HG03460 (cell line): ENCODE data around the gene RAPGEF1.
"Not testable (repeated sequence)": the region's sequence is repeated elsewhere in the genome, so short reads cannot be mapped to it uniquely, and the experiment has no call there.

Experiments
- ATAC-seq: cut with Tn5 transposase; IDR thresholded peaks from one replicate; pipeline ENCODE4 v1.9.1; 2021; ENCODE audit not compliant: unreplicated experiment

Gene RAPGEF1

GRCh38 chr9:131692612-131693562 lies 47.0 kb downstream of the RAPGEF1 start:
- no peak for ATAC-seq

GRCh38 chr9:131691969-131692611 lies 47.8 kb downstream of the RAPGEF1 start:
- no peak for ATAC-seq

- ATAC-seq: no peak
These were observed 48.8 kb downstream of the RAPGEF1 start for GRCh38 chr9:131690941-131691573.

GRCh38 chr9:131690462-131690861 lies 49.4 kb downstream of the RAPGEF1 start:
- no peak for ATAC-seq

GRCh38 chr9:131688377-131688776 lies 51.5 kb downstream of the RAPGEF1 start:
- ATAC-seq: no peak

- ATAC-seq: no peak
These were observed 53.8 kb downstream of the RAPGEF1 start for GRCh38 chr9:131685753-131686706.

- not testable (repeated sequence) for ATAC-seq
These were observed 56.8 kb downstream of the RAPGEF1 start for GRCh38 chr9:131683094-131683493.

GRCh38 chr9:131682261-131682660 lies 57.6 kb downstream of the RAPGEF1 start:
- no peak for ATAC-seq

- ATAC-seq: not testable (repeated sequence)
These were observed 58.0 kb downstream of the RAPGEF1 start for GRCh38 chr9:131681826-131682225.

GRCh38 chr9:131681108-131681507 lies 58.8 kb downstream of the RAPGEF1 start:
- ATAC-seq: not testable (repeated sequence)

GRCh38 chr9:131679261-131680020 lies 60.4 kb downstream of the RAPGEF1 start:
- no peak for ATAC-seq

- peak; percentile 86 for ATAC-seq
These were observed 61.3 kb downstream of the RAPGEF1 start for GRCh38 chr9:131678499-131679111.

GRCh38 chr9:131677444-131678180 lies 62.3 kb downstream of the RAPGEF1 start:
- ATAC-seq: no peak

GRCh38 chr9:131677049-131677443 lies 62.8 kb downstream of the RAPGEF1 start:
- no peak for ATAC-seq

- no peak for ATAC-seq
These were observed 63.4 kb downstream of the RAPGEF1 start for GRCh38 chr9:131676431-131676972.

GRCh38 chr9:131675437-131676022 lies 64.3 kb downstream of the RAPGEF1 start:
- no peak for ATAC-seq

GRCh38 chr9:131674425-131675421 lies 65.2 kb downstream of the RAPGEF1 start:
- no peak for ATAC-seq
